ENCODE measurements around the gene S1PR5.
A peak's percentile ranks its signal among the peaks of the same experiment; 100 is the strongest.

S1PR5 gene

DNA sequence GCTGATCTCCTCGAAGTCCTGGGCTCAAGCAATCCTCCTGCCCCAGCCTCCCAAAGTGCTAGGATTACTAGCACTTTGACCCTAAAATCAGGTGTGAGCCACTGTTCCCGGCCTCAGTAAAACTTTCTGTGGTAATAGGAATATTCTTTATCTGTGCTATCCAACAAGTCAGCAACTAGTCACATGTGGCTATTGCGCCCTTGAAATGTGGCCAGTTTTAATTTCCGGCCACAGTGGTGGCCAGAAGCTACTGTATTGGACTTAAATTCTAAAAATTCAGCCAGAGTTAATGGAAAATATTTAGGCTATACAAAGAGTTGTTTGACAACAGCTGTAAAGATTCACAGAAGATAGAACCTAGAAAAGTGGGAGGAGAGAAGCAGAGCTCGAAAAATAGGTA lies 44.1 kb downstream of the S1PR5 start:
- Histone ChIP-seq H3K27ac (ENCODE audit: low read depth, low read length) (no peak overlapping the region), H3K36me3 (ENCODE audit: control insufficient read depth, low read length) (no peaks in the 10 kb centered on the region), H3K79me2 (ENCODE audit: control insufficient read depth, low read length) (no peaks in the 10 kb centered on the region), H3F3A (ENCODE audit: control insufficient read depth, insufficient read depth) (peaks cover 4% of the 10 kb centered on the region; the same call in 1 of the 2 replicates), H3K4me1 (ENCODE audit: control insufficient read depth, low read length) (no peaks in the 10 kb centered on the region), H3K4me3 (ENCODE audit: low read length) (no peak overlapping the region), H3K9me2 (replicated peaks; ENCODE audit: control insufficient read depth, low read length) (no peaks in the 10 kb centered on the region), H3K4me2 (ENCODE audit: low read length) (no peak overlapping the region), H3K9me3 (ENCODE audit: control insufficient read depth, insufficient read depth, low read length) (no peaks in the 10 kb centered on the region), H4K20me1 (ENCODE audit: control insufficient read depth, insufficient read depth, low read depth, low read length) (no peaks in the 10 kb centered on the region), H3K27me3 (ENCODE audit: control insufficient read depth, low read length) (no peaks in the 10 kb centered on the region)
- TF ChIP-seq EZH2phosphoT487 (IDR thresholded peaks at IDR 0.05; ENCODE audit: borderline replicate concordance, low read length) (no peak), CTCF (IDR thresholded peaks at IDR 0.05; ENCODE audit: low read depth, low read length, poor library complexity, severe bottlenecking) (no peak)

DNA sequence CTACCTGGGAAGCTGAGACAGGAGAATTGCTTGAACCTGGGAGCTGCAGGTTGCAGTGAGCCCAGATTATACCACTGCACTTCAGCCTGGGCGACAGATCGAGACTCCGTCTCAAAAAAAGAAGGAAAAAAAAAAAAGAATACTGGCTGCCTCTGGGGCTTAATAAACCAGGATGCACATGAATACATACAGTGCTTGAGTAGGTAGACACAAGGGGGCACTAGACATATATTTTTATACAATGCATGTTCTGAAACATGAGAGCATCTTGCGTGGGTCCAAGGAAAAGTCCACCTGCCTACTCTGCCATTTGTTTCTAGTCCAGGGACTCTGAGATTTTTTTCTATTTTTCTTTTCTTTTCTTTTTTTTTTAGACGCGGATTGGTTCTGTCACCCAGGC lies 45.3 kb downstream of the S1PR5 start:
- Histone ChIP-seq H3K27ac (ENCODE audit: low read depth, low read length) (no peak overlapping the region), H3K79me2 (ENCODE audit: control insufficient read depth, low read length) (no peaks in the 10 kb centered on the region), H3K9me3 (ENCODE audit: control insufficient read depth, insufficient read depth, low read length) (no peaks in the 10 kb centered on the region), H3F3A (ENCODE audit: control insufficient read depth, insufficient read depth) (peaks cover 4% of the 10 kb centered on the region; the same call in 1 of the 2 replicates), H3K9me2 (replicated peaks; ENCODE audit: control insufficient read depth, low read length) (no peaks in the 10 kb centered on the region), H3K4me2 (ENCODE audit: low read length) (no peak overlapping the region), H3K36me3 (ENCODE audit: control insufficient read depth, low read length) (peaks cover 5% of the 10 kb centered on the region; the same call in 1 of the 2 replicates), H3K27me3 (ENCODE audit: control insufficient read depth, low read length) (no peaks in the 10 kb centered on the region), H3K4me3 (ENCODE audit: low read length) (no peak overlapping the region), H3K4me1 (ENCODE audit: control insufficient read depth, low read length) (no peaks in the 10 kb centered on the region), H4K20me1 (ENCODE audit: control insufficient read depth, insufficient read depth, low read depth, low read length) (no peaks in the 10 kb centered on the region)
- TF ChIP-seq CTCF (IDR thresholded peaks at IDR 0.05; ENCODE audit: low read depth, low read length, poor library complexity, severe bottlenecking) (peak; percentile 57), EZH2phosphoT487 (IDR thresholded peaks at IDR 0.05; ENCODE audit: borderline replicate concordance, low read length) (no peak)

DNA sequence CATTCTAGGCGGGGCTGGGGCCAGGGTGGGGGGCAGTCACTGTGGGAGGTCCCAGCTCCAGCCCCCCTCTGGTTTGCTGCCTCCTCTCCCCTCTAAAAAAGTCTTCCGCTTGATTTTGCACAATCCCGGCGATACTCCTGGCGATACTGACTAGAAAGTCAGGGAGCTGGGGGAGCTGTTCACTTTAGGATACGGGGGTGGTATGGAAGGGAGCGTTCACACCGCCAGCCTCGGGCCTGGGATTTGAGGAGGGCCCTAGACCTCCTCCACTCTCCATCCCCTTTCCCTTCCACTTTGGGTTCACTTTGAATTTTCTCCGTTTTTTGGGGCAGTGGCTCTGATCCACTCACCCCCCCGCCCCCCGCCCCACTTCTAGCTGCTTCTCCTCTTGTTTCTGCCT lies 49.1 kb downstream of the S1PR5 start:
- no peak for TF ChIP-seq EZH2phosphoT487 (IDR thresholded peaks at IDR 0.05; ENCODE audit: borderline replicate concordance, low read length)
- TF ChIP-seq CTCF (IDR thresholded peaks at IDR 0.05; ENCODE audit: low read depth, low read length, poor library complexity, severe bottlenecking): no peak
- no peaks in the 10 kb centered on the region for H3K79me2 ChIP-seq (ENCODE audit: control insufficient read depth, low read length)
- H3K9me2 ChIP-seq (replicated peaks; ENCODE audit: control insufficient read depth, low read length): no peaks in the 10 kb centered on the region
- no peak overlapping the region for H3K4me2 ChIP-seq (ENCODE audit: low read length)
- H4K20me1 ChIP-seq (ENCODE audit: control insufficient read depth, insufficient read depth, low read depth, low read length): no peaks in the 10 kb centered on the region
- H3K36me3 ChIP-seq (ENCODE audit: control insufficient read depth, low read length): peaks cover 21% of the 10 kb centered on the region
- H3K4me1 ChIP-seq (ENCODE audit: control insufficient read depth, low read length): no peaks in the 10 kb centered on the region
- no peaks in the 10 kb centered on the region for H3K27me3 ChIP-seq (ENCODE audit: control insufficient read depth, low read length)
- no peak overlapping the region for H3K4me3 ChIP-seq (ENCODE audit: low read length)
- H3K27ac ChIP-seq (ENCODE audit: low read depth, low read length): no peak overlapping the region
- no peaks in the 10 kb centered on the region for H3F3A ChIP-seq (ENCODE audit: control insufficient read depth, insufficient read depth)
- H3K9me3 ChIP-seq (ENCODE audit: control insufficient read depth, insufficient read depth, low read length): no peaks in the 10 kb centered on the region

All from DOHH2 (cell line).